ENCODE results near the gene GPR119.
"Not testable (repeated sequence)": the region's sequence is repeated elsewhere in the genome, so short reads cannot be mapped to it uniquely, and the experiment has no call there.

Gene GPR119

DNA sequence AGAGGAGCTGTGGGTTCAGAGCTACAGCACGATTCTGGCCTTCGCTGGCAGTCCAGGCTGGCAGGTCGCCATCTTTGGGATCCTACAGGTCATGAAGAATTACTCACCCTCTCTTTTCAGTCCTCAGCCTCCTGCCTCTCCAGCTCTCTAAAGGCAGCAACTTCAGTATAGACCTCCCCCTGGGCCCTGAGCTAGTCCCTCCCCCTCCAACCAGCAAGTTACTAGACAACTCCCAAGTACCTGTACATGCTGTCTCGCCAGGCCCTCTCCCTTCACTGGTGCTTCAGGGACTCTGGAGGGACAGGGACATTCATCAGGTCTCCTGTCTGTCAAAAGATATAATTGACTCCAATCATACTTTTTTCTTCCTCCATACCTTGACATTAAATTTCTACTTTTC lies at the start of gene GPR119:
Gene GPR119, minus strand, starts transcription at position 155 of the 400 bp plus-strand sequence. CDS start 227 bp downstream, outside the sequence.
- DNase-seq = no peak

DNA sequence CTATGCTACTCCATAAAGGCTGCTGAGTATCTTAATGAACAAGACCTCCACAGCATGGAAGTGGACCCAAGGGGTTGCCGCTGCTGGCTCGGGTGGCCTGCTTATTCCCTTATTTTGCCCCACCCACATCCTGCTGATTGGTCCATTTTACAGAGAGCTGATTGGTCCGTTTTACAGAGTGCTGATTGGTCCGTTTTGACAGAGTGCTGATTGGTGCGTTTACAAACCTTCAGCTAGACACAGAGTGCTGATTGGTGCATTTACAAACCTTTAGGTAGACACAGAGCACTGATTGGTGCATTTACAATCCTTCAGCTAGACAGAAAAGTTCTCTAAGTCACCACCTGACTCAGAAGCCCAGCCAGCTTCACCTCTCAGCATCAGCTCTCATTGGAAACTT lies 43.8 kb upstream of the GPR119 start:
- not testable (repeated sequence) for DNase-seq

- DNase-seq = no peak
Observed at GRCh38 chrX:130426531-130426930, 41.1 kb upstream of the GPR119 start.

DNA sequence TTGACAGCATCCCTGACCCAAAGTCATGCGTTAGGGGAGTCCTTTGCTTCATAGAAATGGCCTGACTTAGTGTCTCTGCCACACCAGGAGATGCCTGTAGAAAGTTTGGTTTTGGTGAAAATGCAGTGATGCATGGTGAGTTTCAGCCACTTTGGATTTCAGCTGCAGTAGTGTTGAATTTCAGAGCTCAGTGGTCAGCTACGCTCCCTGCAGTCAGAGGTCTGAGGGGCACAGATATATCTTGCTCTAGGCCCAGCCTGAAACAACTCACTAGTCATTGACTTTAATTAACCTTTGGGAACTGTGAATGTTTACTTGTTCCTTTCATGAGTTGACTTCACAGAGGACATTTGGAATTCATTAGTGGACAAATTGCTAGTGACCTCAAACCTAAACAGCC lies 33.8 kb upstream of the GPR119 start:
- no peak for DNase-seq

GRCh38 chrX:130418740-130419139 lies 33.3 kb upstream of the GPR119 start:
- no peak for DNase-seq

- DNase-seq = no peak
Observed at GRCh38 chrX:130418066-130418465, 32.6 kb upstream of the GPR119 start.

DNA sequence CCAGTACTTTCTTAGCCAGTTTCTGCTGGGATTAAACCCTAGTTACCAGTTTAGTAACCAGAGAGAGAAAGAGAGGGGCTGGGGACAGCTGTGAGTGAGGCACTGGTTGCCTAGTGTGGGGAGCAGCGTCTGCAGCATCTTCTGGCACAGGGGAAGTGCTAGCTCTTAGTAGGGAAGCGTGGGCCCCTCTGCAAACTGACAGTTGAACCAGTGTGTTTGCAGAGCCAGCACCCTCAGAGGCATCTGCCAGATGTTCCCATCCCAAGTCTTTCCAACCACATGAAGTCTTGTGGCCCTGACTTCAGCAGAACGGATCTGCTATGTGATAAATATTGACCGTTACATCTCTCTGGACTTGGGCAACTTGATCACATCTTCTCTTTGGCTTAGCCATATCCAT lies 31.3 kb upstream of the GPR119 start:
- no peak for DNase-seq

DNA sequence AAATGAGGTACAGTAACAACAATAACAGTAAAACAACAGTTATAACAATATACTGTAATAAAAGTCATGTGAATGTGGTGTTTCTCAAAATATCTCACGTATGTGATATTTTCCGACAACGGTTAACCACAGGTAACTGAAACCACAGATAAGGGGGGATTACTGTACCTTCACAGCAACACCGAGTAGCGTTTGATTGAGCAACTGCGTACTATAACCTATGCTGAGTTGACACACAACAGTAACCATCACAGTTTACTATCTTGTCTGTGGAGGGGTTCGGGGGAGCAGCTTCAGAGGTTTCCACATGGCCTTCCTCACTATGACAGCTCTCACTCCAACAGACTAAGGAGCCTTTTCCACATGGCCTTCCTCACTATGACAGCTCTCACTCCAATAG lies 29.7 kb upstream of the GPR119 start:
- no peak for DNase-seq

DNA sequence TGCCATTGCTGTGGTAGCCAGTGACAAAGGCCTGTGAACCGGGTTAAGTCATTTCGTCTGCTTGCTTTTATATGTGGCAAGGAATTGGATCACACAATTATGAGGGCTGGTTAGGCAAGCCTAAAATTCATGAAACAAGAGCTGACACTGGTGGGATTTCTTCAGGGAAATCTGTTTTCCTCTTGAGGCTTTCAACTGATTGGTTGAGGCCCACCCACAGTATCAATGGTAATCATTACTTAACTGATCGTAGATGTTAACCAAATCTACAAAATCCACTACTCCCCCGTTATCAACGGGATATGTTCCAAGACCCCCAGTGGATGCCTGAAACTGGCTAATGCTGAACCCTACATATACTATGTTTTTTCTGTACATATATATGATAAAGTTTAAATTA lies 29.3 kb upstream of the GPR119 start:
- DNase-seq = no peak

DNA sequence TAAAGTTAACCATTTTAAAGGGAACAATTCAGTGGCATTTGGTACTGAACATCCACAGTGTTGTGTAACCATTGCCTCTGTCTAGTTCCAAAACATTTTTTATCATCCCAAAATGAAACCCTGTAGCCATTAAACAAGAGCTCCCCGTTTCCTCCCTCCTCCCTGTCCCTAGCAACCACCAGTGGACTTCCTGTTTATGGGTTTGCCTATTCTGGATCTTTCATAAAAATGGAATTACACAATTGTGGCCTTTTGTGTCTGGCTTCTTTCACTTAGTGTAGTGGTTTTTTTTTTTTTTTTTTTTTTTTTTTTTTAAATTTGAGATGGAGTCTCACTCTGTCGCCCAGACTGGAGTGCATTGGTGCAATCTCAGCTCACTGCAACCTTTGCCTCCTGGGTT lies 27.9 kb upstream of the GPR119 start:
- DNase-seq = no peak

DNA sequence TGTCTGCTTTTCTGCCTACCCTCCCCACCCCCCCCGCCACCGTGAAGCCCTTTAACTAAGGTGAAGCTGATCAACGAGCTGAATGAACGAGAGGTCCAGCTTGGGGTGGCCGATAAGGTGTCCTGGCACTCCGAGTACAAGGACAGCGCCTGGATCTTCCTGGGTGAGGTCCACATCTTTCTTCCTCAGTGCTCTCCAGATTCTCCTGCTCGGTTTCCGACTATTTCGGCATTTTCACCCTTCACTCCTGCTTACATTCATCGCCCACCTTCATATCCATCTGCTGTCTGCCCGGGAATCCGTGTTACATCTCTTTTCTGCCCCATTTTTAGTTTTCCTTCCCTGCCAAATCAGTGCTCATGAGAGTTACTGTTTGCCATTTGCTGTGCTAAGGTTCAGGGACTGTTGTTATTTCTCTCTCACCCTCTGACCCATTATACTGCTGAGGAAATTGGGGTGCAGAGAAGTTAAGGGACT lies 16.8 kb upstream of the GPR119 start:
- DNase-seq = no peak

DNA sequence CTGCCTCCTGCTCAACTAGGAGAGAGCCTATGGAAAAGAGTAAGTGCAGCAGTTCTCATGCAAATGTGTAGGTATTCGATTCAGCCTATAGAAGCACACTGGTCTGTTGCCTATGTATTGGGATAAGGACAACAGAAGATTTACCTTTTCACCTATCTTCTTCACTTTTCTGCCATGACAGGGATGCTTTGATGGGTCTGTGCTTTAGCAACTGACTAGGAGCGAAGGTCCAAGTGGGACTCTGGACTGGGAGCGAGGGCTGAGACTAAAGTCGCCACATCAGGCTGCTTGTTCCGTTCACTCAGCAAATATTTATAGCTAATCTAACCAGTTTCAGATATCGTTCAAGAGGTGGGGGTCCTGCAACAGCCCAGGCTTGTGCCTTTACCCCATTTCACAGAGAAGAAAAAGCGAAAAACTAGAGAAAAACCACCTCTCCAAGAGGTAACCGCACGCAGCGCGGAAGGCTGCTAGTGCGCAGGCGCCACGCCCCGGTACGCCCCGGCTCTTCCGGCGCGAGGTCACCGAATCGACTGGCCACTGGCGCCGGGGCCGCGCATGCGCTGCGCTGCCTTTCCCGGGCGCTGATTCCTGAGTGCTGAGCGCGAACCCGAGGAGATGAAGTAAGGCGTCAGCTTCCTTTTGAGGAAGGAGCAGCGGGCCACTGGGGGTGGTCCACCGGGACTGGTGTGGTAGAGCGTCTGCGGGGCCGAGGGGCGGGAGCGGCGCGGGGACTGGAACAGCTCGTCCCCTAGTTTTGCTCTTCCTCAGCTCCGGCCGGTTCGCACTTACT lies 16.1 kb upstream of the GPR119 start, which contains the start of gene RBMX2:
Gene RBMX2, plus strand, starts transcription at position 573 of the 793 bp plus-strand sequence. Its CDS starts 46 bp downstream, at position 619.
- peak; percentile 54 for DNase-seq

DNA sequence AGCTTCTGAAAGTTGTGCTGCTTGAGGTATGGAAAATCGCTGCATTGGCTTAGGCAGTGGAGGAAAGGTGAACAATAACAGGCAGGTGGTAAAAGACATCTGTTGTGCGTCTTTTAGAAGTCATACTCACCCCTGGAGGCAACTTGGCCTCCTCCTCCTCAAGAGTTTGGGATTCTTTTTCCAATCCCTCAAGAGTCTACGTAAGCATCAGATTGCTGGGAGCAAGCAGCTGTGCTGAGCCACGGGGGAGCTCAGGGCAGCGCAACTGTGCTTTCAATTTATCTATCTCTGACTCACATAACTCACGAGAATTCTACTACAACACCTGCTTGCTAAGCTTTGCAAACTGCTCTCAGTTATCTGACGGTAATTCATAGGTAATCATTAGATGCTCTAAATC lies 9.9 kb upstream of the GPR119 start:
- DNase-seq = peak; percentile 26

DNA sequence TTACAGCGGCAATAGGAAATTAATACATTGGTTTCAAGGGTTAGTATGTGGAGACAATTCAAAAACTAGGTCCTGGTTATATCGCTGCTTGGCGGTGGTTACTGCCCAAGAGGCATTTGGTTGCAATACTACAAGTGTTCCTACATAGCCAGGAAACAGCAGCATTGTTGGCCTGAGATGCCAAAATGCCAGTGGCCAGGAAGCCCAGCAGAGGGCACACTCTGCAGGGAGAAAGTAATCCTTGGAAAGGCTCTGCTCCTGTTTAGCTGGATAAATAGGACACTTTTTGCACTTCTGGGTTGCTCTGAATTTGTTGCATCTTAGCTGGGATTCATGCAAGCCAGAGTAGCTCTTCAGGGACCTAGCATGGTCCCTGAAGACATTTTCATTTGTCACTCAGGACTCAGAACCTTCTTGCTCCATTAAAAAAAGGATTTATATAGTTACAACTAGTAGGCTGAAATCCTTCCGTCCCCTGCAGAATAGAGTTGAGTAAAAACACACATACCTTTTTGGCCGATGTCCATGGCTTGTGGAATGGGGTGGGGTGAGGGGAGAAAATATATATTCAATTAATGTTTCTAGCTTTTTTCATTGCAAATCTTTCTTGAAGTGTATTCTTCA lies 8.1 kb upstream of the GPR119 start:
- DNase-seq = peak; percentile 15

DNA sequence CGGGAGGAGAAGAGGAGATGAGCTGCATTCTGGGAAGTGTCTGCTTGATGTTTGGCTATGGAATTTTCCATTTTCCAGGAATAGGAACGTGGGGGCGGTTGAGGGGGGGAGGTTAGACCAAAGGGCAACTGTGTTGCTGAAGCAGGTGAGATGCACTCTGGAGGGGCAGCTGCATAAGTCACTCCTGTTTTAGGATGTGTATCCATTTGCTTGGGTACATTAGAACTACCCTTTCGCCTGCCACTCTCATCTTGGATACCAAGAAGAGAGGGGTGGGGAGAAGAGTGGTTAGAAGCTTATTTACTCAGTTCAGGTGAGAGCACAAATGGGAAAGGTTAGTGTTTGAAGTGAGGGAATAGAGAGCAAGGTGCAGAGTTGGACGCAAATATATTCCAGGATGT lies 934 bp upstream of the GPR119 start:
- DNase-seq = no peak

DNA sequence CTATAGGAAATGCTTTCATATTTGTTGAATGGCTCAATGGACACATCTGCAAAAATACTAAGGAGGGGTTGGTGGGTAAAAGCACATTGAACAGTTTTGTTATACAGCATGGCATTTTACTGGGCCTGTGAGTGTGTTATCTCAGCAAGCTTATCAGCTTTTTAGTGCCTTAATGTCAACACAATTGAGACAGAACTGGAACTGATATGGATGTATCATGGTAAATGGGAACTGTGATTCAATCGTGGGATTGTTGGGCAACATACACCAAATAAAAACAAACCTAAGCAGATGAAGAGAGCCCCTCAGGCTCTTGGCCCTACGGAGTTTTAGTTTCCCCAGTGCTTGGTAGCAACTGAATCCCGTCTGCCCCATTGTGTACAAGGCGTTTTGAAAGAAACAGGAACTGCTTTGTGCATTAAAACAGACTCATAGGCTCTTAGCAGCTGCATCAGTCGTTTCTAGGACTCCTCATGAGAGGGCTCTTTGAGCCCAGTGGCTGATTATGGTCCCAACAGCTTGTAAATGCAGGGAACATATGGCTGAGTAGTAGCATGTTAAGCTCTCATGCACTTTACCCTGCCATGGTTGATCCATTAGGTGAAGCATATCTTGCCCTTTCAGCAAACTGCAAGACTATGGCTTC lies 7.3 kb downstream of the GPR119 start:
- peak; percentile 1 for DNase-seq

- no peak for DNase-seq
Observed at GRCh38 chrX:130376077-130376476, 9.4 kb downstream of the GPR119 start.

- not testable (repeated sequence) for DNase-seq
Observed at GRCh38 chrX:130352050-130352449, 33.4 kb downstream of the GPR119 start.

DNA sequence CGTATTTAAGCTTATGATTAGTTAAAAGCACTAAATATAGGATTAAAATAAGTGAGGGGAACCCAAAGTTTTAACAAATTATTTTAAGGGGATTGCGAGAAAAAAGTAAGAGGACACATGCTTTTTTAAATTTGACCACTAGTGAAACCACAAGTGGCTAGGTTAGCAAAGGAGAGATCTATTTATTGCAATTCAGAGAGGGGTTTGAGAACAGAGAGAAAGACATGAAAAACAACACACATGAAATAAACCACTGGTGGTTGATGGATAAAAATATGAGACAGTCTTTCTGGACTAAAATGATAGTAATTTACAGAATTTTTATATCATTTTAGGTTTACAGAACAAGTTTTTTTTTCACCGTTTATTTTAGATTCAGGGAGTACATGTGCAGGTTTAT lies 33.9 kb downstream of the GPR119 start:
- no peak for DNase-seq

DNA sequence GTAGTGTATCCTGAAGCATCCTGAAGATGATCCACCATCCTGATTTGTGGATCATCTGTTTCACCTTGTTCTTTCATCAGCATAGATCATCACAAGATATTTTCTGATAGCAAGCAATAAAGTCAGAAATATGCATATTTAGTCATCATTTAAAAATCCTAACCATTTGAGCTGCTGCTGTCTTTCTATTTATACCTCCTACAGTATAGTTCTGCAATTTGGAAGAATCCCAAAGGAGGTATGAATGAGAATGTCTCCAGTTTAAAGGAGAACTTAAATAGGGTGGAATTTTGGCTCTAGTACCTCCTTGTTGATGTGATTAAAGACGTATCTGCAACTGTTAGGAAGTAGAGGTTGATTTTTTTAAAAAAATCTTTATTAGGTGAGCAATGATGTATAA lies 38.2 kb downstream of the GPR119 start:
- no peak for DNase-seq

GRCh38 chrX:130343411-130343810 lies 42.1 kb downstream of the GPR119 start:
- DNase-seq = no peak

DNA sequence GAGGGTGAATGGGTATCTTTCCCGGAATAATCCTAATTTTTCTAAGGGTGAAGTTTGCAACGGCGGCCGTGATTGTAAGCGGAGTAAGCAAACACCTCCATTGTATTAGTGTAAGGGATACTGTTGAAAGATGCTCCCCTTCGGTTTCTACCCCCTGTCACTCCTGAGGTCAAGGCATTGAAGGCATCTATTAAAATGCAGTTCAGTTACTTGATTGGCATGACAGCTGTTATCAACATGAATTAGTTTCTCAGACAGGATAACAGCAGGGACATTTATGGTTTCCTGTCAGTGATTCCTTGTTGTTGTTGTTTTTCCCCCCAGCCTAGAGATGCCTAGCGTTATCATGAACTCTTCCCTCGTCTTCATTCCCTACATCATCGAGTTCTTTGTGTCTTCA lies 45.2 kb downstream of the GPR119 start:
- no peak for DNase-seq

DNA sequence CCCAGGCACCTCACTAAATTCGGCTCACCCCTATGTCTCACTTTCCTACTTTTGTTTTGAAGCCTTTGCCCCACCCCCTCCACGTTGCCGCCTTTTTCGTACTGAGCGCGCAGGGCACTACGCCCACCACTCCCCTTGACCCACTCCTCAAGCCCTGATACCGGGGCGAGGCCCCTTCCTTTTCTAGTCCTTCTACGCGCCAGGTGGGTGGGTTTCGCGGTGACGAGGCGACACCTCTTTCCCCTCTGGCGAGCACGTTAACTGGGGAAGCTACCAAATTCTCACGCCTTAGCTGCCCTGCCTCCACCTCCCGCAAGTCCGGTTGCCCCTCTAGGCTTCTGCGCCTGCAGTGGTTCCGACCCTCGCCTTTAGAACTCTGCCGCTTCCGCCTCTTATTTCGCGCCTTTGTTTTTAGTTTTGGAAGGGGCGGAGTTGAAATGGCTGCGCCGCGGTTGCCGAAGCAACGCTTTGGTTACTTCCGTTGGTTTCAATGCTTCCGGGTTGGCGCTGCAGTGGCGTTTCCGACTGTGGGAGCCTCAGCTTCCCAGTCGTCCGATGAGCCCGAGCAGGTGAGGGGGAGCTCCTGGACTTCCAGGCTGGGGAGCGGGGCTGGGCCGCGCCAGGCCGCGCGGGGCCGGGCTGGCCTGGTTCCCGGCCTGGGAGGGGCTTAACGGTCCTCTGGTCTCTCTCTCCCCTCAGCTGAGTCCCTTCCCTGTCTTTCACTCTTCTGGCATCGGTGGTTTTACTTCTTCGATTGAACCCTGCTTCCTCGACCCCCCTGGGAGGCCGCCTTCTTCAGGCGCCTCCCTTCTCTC lies 45.9 kb downstream of the GPR119 start, which contains the start of gene SLC25A14:
Gene SLC25A14, plus strand, starts transcription at position 512 of the 815 bp plus-strand sequence. CDS start 360 bp downstream, outside the sequence.
- peak; percentile 68 for DNase-seq

Measured in NCI-H2171 (cell line).